OCI-LY7 (cell line): ENCODE data around the gene ARSK. TPM values are rescaled to one million over a fixed set of nuclear protein-coding genes. Genes with fewer than 3 reads are reported as not detected.

Experiments used
- BruUV-seq: library from RNA; stranded (reverse); fragments of 400-500 nt; replicated peaks from 2 replicates; lab custom pipeline; 2021; lab: Mats Ljungman, UMichigan
- CTCF ChIA-PET: fragments of 300-600 bp; sonication (Branson Sonifier 250); formaldehyde crosslinking; loops from one replicate; lab custom pipeline; 2022; ENCODE audit warnings: antibody characterized with exemption; ENCODE audit not compliant: unreplicated experiment; lab: Charles Lee
- POLR2A ChIA-PET: fragments of 300-600 bp; sonication (Branson Sonifier 250); formaldehyde crosslinking; loops from one replicate; lab custom pipeline; 2022; ENCODE audit warnings: antibody characterized with exemption; lab: Charles Lee
- DNase-seq: peaks from one replicate; pipeline ENCODE4 v3.0.0-alpha.2; 2015; ENCODE audit warnings: low spot score
- H2AFZ ChIP-seq: fragments of 200-600 bp; sonication (generic), shearing (Covaris generic); 2 replicates; pipeline ENCODE4 v1.6.1; 2014; ENCODE audit warnings: mild to moderate bottlenecking, antibody characterized with exemption, low read length, moderate library complexity
- H3K27ac ChIP-seq: fragments of 200-600 bp; sonication (generic); 2 replicates; pipeline ENCODE4 v1.5.1; 2014; ENCODE audit warnings: mixed run types, low read depth, mild to moderate bottlenecking, moderate library complexity, low read length, inconsistent platforms; ENCODE audit not compliant: poor library complexity, severe bottlenecking
- H3K36me3 ChIP-seq: fragments of 200-600 bp; sonication (generic); 2 replicates; pipeline ENCODE4 v1.6.1; 2014; ENCODE audit warnings: mild to moderate bottlenecking, antibody characterized with exemption, low read length, moderate library complexity, mixed read lengths; ENCODE audit not compliant: insufficient read depth
- H3K4me1 ChIP-seq: fragments of 200-600 bp; sonication (generic); 2 replicates; pipeline ENCODE4 v1.5.1; 2014; ENCODE audit warnings: mild to moderate bottlenecking, low read length; ENCODE audit not compliant: insufficient read depth, poor library complexity, severe bottlenecking
- H3K4me2 ChIP-seq: fragments of 200-600 bp; sonication (generic); 2 replicates; pipeline ENCODE4 v1.6.1; 2014; ENCODE audit warnings: mild to moderate bottlenecking, low read length
- H3K4me3 ChIP-seq: fragments of 200-600 bp; sonication (generic); 2 replicates; pipeline ENCODE4 v1.5.1; 2014; ENCODE audit warnings: mild to moderate bottlenecking, low read depth, low read length; ENCODE audit not compliant: poor library complexity, severe bottlenecking
- H3K79me2 ChIP-seq: fragments of 200-600 bp; sonication (generic); 2 replicates; pipeline ENCODE4 v1.6.1; 2016; ENCODE audit warnings: low read depth, mild to moderate bottlenecking, low read length, moderate library complexity, mixed read lengths; ENCODE audit not compliant: insufficient read depth
- H3K9me2 ChIP-seq: fragments of 200-600 bp; sonication (generic); 2 replicates; pipeline ENCODE4 v1.6.1; 2016; ENCODE audit warnings: mild to moderate bottlenecking, low read length, mixed read lengths; ENCODE audit not compliant: insufficient read depth
- H3K9me3 ChIP-seq: fragments of 200-600 bp; sonication (generic); 2 replicates; pipeline ENCODE4 v1.6.1; 2014; ENCODE audit warnings: mild to moderate bottlenecking, mixed run types, low read length, mixed read lengths
- H4K20me1 ChIP-seq: fragments of 200-600 bp; sonication (generic); 2 replicates; pipeline ENCODE4 v1.6.1; 2014; ENCODE audit warnings: mild to moderate bottlenecking, antibody characterized with exemption, low read length, moderate library complexity, mixed read lengths; ENCODE audit not compliant: insufficient read depth
- CTCF ChIP-seq: fragments of 200-600 bp; sonication (generic); conservative IDR thresholded peaks from 2 replicates; pipeline ENCODE4 v1.5.1; 2014; ENCODE audit warnings: mild to moderate bottlenecking, antibody characterized with exemption, low read length, moderate library complexity, mixed read lengths
- EZH2phosphoT487 ChIP-seq: fragments of 200-600 bp; sonication (generic); IDR thresholded peaks from 2 replicates; pipeline ENCODE4 v1.6.1; 2018; ENCODE audit warnings: low read depth, borderline replicate concordance, mild to moderate bottlenecking, mixed run types, antibody characterized with exemption, low read length, moderate library complexity, mixed read lengths
- intact Hi-C: fragments of 100-400 bp; cut with micrococcal nuclease; formaldehyde crosslinking; loops from one replicate; pipeline ENCODE4 v1.10.0; 2022; ENCODE audit not compliant: unreplicated experiment
- total RNA-seq, 2 experiments: library from RNA; depleted of rRNA in 1 of 2; stranded (reverse); fragments of >200 nt in 1 of 2; shearing (Covaris generic) in 1 of 2; gene quantifications; 2 replicates each; pipeline ENCODE4 v1.2.3, GENCODE V29; 2014 to 2022

ARSK gene
- total RNA-seq, 2 experiments from 2014 or later: 5.2 to 5.9 TPM

GRCh38 chr5:95620870-95621838 lies 66.3 kb downstream of the ARSK start:
- Histone ChIP-seq H3K36me3 (no peaks in the 10 kb centered on the region), H3K9me2 (no peaks in the 10 kb centered on the region), H3K79me2 (no peaks in the 10 kb centered on the region), H3K4me1 (no peaks in the 10 kb centered on the region), H3K27ac (no peak overlapping the region), H3K4me3 (no peak overlapping the region), H4K20me1 (no peaks in the 10 kb centered on the region), H3K4me2 (peak overlapping the region; percentile 26; the same call in 1 of the 2 replicates), H2AFZ (no peak overlapping the region), H3K9me3 (no peaks in the 10 kb centered on the region)
- intact Hi-C loops: no loop called here
- no TSS peak for BruUV-seq
- no peak for DNase-seq
- CTCF ChIA-PET: no interaction called here
- POLR2A ChIA-PET: interaction anchor here (1.3 kb wide), 1 partner anchor 10 kb away, joined by 5 read pairs; no protein-coding TSS in a partner anchor
- TF ChIP-seq CTCF (no peak), EZH2phosphoT487 (no peak)

- no peak for DNase-seq
- BruUV-seq: no TSS peak
- H3K4me1 ChIP-seq: no peaks in the 10 kb centered on the region
- no peak overlapping the region for H2AFZ ChIP-seq
- H3K9me2 ChIP-seq: no peaks in the 10 kb centered on the region
- H3K79me2 ChIP-seq: no peaks in the 10 kb centered on the region
- no peaks in the 10 kb centered on the region for H3K9me3 ChIP-seq
- POLR2A ChIA-PET: interaction anchor here (0.6 to 2.4 kb wide), 6 partner anchors 10 to 1349 kb away, joined by 3 to 8 read pairs (median 4); no protein-coding TSS in a partner anchor
- CTCF ChIA-PET: no interaction called here
- TF ChIP-seq EZH2phosphoT487 (no peak), CTCF (no peak)
- no peaks in the 10 kb centered on the region for H3K36me3 ChIP-seq
- intact Hi-C loops: no loop called here
- no peaks in the 10 kb centered on the region for H4K20me1 ChIP-seq
- no peak overlapping the region for H3K4me2 ChIP-seq
- no peak overlapping the region for H3K27ac ChIP-seq
- H3K4me3 ChIP-seq: no peak overlapping the region
Observed at GRCh38 chr5:95621839-95622629, 67.1 kb downstream of the ARSK start.
